Heart right ventricle (tissue), 16 donors: ENCODE measurements around the gene GDAP1L1. TPM values are rescaled to one million over a fixed set of nuclear protein-coding genes. Genes with fewer than 3 reads are reported as not detected.

Experiments used
- ATAC-seq, 8 donors: fragments of 200-7000 bp; cut with Tn5 transposase; one replicate each; pipeline ENCODE4 v1.9.1; 2020; ENCODE audit warnings: mild to moderate bottlenecking in 8 of 8, moderate library complexity in 8 of 8, moderate number of reproducible peaks in 1 of 8
- DNase-seq, 2 donors: peaks; one replicate each; pipeline ENCODE4 v3.0.0-alpha.2; 2020
- H3K27ac ChIP-seq, 10 donors: fragments of 200-600 bp; sonication (generic) in 2 of 10; one replicate each; pipeline versions ENCODE4 v1.5.0 to v1.8.0; 2020 to 2022; ENCODE audit warnings: mild to moderate bottlenecking in 3 of 10
- H3K27me3 ChIP-seq, 7 donors: fragments of 200-600 bp; one replicate each; pipeline ENCODE4 v1.8.0; 2021 to 2022; ENCODE audit warnings: mild to moderate bottlenecking in 2 of 7
- H3K36me3 ChIP-seq, 9 donors: fragments of 200-600 bp; sonication (generic) in 1 of 9; one replicate each; pipeline versions ENCODE4 v1.5.0 to v1.8.0; 2020 to 2022; ENCODE audit warnings: mild to moderate bottlenecking in 2 of 9
- H3K4me1 ChIP-seq, 9 donors: fragments of 200-600 bp; sonication (generic) in 1 of 9; one replicate each; pipeline versions ENCODE4 v1.5.0 to v1.8.0; 2020 to 2022; ENCODE audit warnings: mild to moderate bottlenecking in 4 of 9
- H3K4me3 ChIP-seq, 10 donors: fragments of 200-600 bp; sonication (generic) in 2 of 10; one replicate each; pipeline versions ENCODE4 v1.5.0 to v1.8.0; 2020 to 2022; ENCODE audit warnings: mild to moderate bottlenecking in 7 of 10, moderate library complexity in 2 of 10
- H3K9me3 ChIP-seq, 11 donors: fragments of 200-600 bp in 10 of 11; sonication (generic) in 2 of 11; one replicate each; pipeline versions ENCODE4 v1.5.0 to v1.8.0; 2013 to 2022; ENCODE audit warnings: mild to moderate bottlenecking in 2 of 11, control low read depth in 1 of 11, moderate library complexity in 1 of 11
- WGBS, 2 donors: extraction: QIAGEN DNeasy Blood & Tissue Kit; methylation state at CpG; one replicate each; pipeline ENCODE4 v1.1.7; 2013; ENCODE audit warnings: inconsistent platforms in 1 of 2; 5-methylcytosine and 5-hydroxymethylcytosine counted together
- intact Hi-C, 10 donors: fragments of 100-400 bp; cut with DNase I; formaldehyde crosslinking; loops; one replicate each; pipeline versions ENCODE4 v1.11.1 to v1.14.2; 2022
- polyA plus RNA-seq, 2 donors: library from polyadenylated mRNA; stranded (reverse); fragments of 200-250 nt; gene quantifications; one replicate each; pipeline ENCODE4 v1.2.3, GENCODE V29; 2013
- total RNA-seq, 10 donors: library from RNA; stranded (reverse); fragmentation: NEBNext Ultra II Directional in 3 of 10; extraction: Animal tissue kit (Norgen Biotek cat#: 25700) in 3 of 10; gene quantifications; one replicate each; pipeline versions ENCODE4 v1.2.1 to v1.2.4, GENCODE V29; 2021 to 2023
- TF ChIP-seq, protein P1 (sequence below), 9 donors: fragments of 200-600 bp; sonication (generic) in 2 of 9; IDR thresholded peaks; one replicate each; pipeline versions ENCODE4 v1.5.0 to v1.8.0; 2021 to 2022; ENCODE audit warnings: antibody characterized with exemption in 9 of 9, mild to moderate bottlenecking in 5 of 9, moderate library complexity in 1 of 9
- donor health status: Arrhythmogenic right ventricular cardiomyopathy.
- donor health status: ischemic (EF 13 %, LVEDD 7.1; RV severe dilation, severe dysfunction).
- donor health status: healthy with polysubstance abuse.
- donor health status: DM: no; HTN: yes; CAD: no.
- donor health status: DM: no; HTN: no; CAD: no.
- donor health status: ischemic (EF 25% LVEDD 6.9; RV normal size, moderate dysfunction).
- donor health status: ischemic (EF 25% LVEDD 5.7; RV mildly dilated, moderate dysfunction).
- donor health status: healthy.
- donor health status: DM: yes; HTN: yes; CAD: no.
- donor health status: Ischemic cardiomyopathy.
- donor health status: ischemic (EF 35%, LVEDD 5.7; RV mildly dilated, moderate dysfunction).
- donor health status: nonischemic (EF 11% LVEDD 7.7; RV severe dilation, severe dysfunction).
- donor health status: DM: yes; HTN: yes; CAD: no.
- donor health status: PGD.
- donor health status: ischemic (EF 29% LVEDD 5.4; RV normal size, mild dysfunction).
- donor health status: nonischemic (EF 23%, LVEDD 6.1; RV moderate dilation, normal function).

Gene GDAP1L1
- total and polyA plus RNA-seq, 12 donors = 0.09 to 0.71 (median 0.34) TPM; not detected in 2

GRCh38 chr20:44222633-44223368, 24.3 kb upstream of the GDAP1L1 start:
- H3K36me3 ChIP-seq = peaks cover 0 to 23% (median 0%) of the 10 kb centered on the region in 9 donors
- no peaks in the 10 kb centered on the region for H3K9me3 ChIP-seq
- TF ChIP-seq, protein P1, sequence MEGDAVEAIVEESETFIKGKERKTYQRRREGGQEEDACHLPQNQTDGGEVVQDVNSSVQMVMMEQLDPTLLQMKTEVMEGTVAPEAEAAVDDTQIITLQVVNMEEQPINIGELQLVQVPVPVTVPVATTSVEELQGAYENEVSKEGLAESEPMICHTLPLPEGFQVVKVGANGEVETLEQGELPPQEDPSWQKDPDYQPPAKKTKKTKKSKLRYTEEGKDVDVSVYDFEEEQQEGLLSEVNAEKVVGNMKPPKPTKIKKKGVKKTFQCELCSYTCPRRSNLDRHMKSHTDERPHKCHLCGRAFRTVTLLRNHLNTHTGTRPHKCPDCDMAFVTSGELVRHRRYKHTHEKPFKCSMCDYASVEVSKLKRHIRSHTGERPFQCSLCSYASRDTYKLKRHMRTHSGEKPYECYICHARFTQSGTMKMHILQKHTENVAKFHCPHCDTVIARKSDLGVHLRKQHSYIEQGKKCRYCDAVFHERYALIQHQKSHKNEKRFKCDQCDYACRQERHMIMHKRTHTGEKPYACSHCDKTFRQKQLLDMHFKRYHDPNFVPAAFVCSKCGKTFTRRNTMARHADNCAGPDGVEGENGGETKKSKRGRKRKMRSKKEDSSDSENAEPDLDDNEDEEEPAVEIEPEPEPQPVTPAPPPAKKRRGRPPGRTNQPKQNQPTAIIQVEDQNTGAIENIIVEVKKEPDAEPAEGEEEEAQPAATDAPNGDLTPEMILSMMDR (IDR thresholded peaks at IDR 0.05) = no peak
- H3K4me3 ChIP-seq = no peak overlapping the region
- peak overlapping the region in 4 of 10 donors; percentile 46 to 68 (median 54) for H3K27ac ChIP-seq
- H3K27me3 ChIP-seq = no peaks in the 10 kb centered on the region
- ATAC-seq (peak in 7 of 8 donors; percentile 20 to 88 (median 47)), DNase-seq (no peak)
- H3K4me1 ChIP-seq = peaks cover 0 to 38% (median 7%) of the 10 kb centered on the region in 9 donors
- intact Hi-C loops = no loop called here
- 35 to 44% methylated on average over 7 of the region's 7 CpGs for WGBS, 2 donors

DNA sequence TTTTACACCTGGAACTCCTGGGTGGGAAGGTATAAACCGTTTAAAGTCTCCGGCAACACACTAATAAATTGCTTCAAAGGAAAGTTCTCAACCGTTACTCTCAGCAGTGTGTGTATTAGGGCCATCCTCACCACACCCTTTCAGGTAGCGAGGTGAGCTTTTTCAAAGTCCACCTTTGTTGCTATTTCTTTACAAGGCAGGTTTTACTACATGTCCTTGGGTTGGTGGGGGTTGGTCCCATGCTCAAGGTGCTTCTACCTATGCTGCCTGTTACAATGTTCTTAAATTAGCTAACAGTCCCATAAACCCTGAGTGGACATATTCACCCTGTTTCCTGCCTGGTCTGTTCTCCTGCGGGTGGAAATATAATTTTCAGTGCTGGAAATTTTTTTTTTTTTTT, 23.4 kb upstream of the GDAP1L1 start:
- no peak for DNase-seq
- no peaks in the 10 kb centered on the region for H3K27me3 ChIP-seq
- 85 to 89% methylated on average over 5 of the region's 5 CpGs for WGBS, 2 donors
- TF ChIP-seq, protein P1 (IDR thresholded peaks at IDR 0.05) = no peak
- peaks cover 0 to 23% (median 0%) of the 10 kb centered on the region in 9 donors for H3K36me3 ChIP-seq
- ATAC-seq = no peak
- peaks cover 0 to 34% (median 3%) of the 10 kb centered on the region in 9 donors for H3K4me1 ChIP-seq
- intact Hi-C loops = no loop called here
- H3K27ac ChIP-seq = no peak overlapping the region
- no peaks in the 10 kb centered on the region for H3K9me3 ChIP-seq
- no peak overlapping the region for H3K4me3 ChIP-seq

- H3K9me3 ChIP-seq = no peaks in the 10 kb centered on the region
- intact Hi-C loops = no loop called here
- no peaks in the 10 kb centered on the region for H3K27me3 ChIP-seq
- ATAC-seq = no peak
- 85 to 87% methylated on average over 5 of the region's 5 CpGs for WGBS, 2 donors
- no peak for DNase-seq
- TF ChIP-seq, protein P1 (IDR thresholded peaks at IDR 0.05) = no peak
- H3K36me3 ChIP-seq = peaks cover 0 to 21% (median 0%) of the 10 kb centered on the region in 9 donors
- H3K27ac ChIP-seq = no peak overlapping the region
- no peak overlapping the region for H3K4me3 ChIP-seq
- H3K4me1 ChIP-seq = peaks cover 0 to 31% (median 0%) of the 10 kb centered on the region in 9 donors
These were observed 22.5 kb upstream of the GDAP1L1 start for GRCh38 chr20:44224637-44225036.

GRCh38 chr20:44228465-44229258, 18.4 kb upstream of the GDAP1L1 start:
- no peak overlapping the region for H3K27ac ChIP-seq
- no peak overlapping the region for H3K4me3 ChIP-seq
- no peaks in the 10 kb centered on the region for H3K9me3 ChIP-seq
- no peak for DNase-seq
- WGBS, 2 donors = 57 to 62% methylated on average over 17 of the region's 17 CpGs
- TF ChIP-seq, protein P1 (IDR thresholded peaks at IDR 0.05) = no peak
- intact Hi-C loops = no loop called here
- H3K4me1 ChIP-seq = peaks cover 0 to 13% (median 0%) of the 10 kb centered on the region in 9 donors
- H3K36me3 ChIP-seq = peaks cover 0 to 9% (median 0%) of the 10 kb centered on the region in 9 donors
- ATAC-seq = peak; percentile 29 to 68 (median 53)
- H3K27me3 ChIP-seq = no peaks in the 10 kb centered on the region
